Measurements from ENCODE around the gene SKAP1. TPM values are rescaled to one million over a fixed set of nuclear protein-coding genes. Genes with fewer than 3 reads are reported as not detected.

Gene SKAP1
- total and polyA plus RNA-seq, 2 experiments from 2014 or later = 0.27 TPM; not detected in 1

- H3K4me1 Mint-ChIP-seq = peaks cover 25% of the 10 kb centered on the region
- Histone ChIP-seq H3K4me3 (no peak overlapping the region), H3K27me3 (ENCODE audit: insufficient read depth) (no peaks in the 10 kb centered on the region), H2AFZ (no peak overlapping the region), H3F3A (replicated peaks; ENCODE audit: low read depth) (no peaks in the 10 kb centered on the region), H3K27ac (ENCODE audit: low read depth) (no peak overlapping the region), H3K79me2 (replicated peaks; ENCODE audit: insufficient read depth) (no peaks in the 10 kb centered on the region), H3K36me3 (ENCODE audit: insufficient read depth) (no peaks in the 10 kb centered on the region), H4K20me1 (replicated peaks; ENCODE audit: insufficient read depth) (no peaks in the 10 kb centered on the region), H3K4me1 (ENCODE audit: insufficient read depth) (peaks cover 11% of the 10 kb centered on the region; the same call in 1 of the 2 replicates), H3K4me2 (no peak overlapping the region), H3K9me2 (ENCODE audit: insufficient read depth) (no peaks in the 10 kb centered on the region)
- no peak for TF ChIP-seq ZNF462 (CRISPR knock-in tag; IDR thresholded peaks at IDR 0.05)
- no peak for ATAC-seq
- no peak overlapping the region for H3K27ac Mint-ChIP-seq
- no peaks in the 10 kb centered on the region for H3K9me3 Mint-ChIP-seq
- no peak overlapping the region for H3K4me3 Mint-ChIP-seq
- peaks cover 3% of the 10 kb centered on the region for H3K27me3 Mint-ChIP-seq (ENCODE audit: insufficient read depth, low read depth, poor library complexity)
- H3K36me3 Mint-ChIP-seq (ENCODE audit: low read depth) = no peaks in the 10 kb centered on the region
- no peak for DNase-seq (ENCODE audit: low spot score)
Measured at GRCh38 chr17:48258331-48258730, 171.7 kb downstream of the SKAP1 start.

- peaks cover 22% of the 10 kb centered on the region for H3K4me1 Mint-ChIP-seq
- no peaks in the 10 kb centered on the region for H3K36me3 Mint-ChIP-seq (ENCODE audit: low read depth)
- Histone ChIP-seq H3K27ac (ENCODE audit: low read depth) (no peak overlapping the region), H3K36me3 (ENCODE audit: insufficient read depth) (no peaks in the 10 kb centered on the region), H2AFZ (no peak overlapping the region), H4K20me1 (replicated peaks; ENCODE audit: insufficient read depth) (no peaks in the 10 kb centered on the region), H3F3A (replicated peaks; ENCODE audit: low read depth) (no peaks in the 10 kb centered on the region), H3K79me2 (replicated peaks; ENCODE audit: insufficient read depth) (no peaks in the 10 kb centered on the region), H3K4me2 (no peak overlapping the region), H3K4me3 (no peak overlapping the region), H3K9me2 (ENCODE audit: insufficient read depth) (no peaks in the 10 kb centered on the region), H3K27me3 (ENCODE audit: insufficient read depth) (no peaks in the 10 kb centered on the region), H3K4me1 (ENCODE audit: insufficient read depth) (peaks cover 20% of the 10 kb centered on the region)
- DNase-seq (ENCODE audit: low spot score) (no peak), ATAC-seq (no peak)
- H3K27me3 Mint-ChIP-seq (ENCODE audit: insufficient read depth, low read depth, poor library complexity) = peaks cover 4% of the 10 kb centered on the region
- no peaks in the 10 kb centered on the region for H3K9me3 Mint-ChIP-seq
- no peak overlapping the region for H3K4me3 Mint-ChIP-seq
- no peak overlapping the region for H3K27ac Mint-ChIP-seq
- TF ChIP-seq EZH2 (IDR thresholded peaks at IDR 0.05; ENCODE audit: low read depth, unreplicated experiment) = no peak
- TF ChIP-seq STAT1 (IDR thresholded peaks at IDR 0.05; ENCODE audit: unreplicated experiment) = no peak
- no peak for TF ChIP-seq REST (IDR thresholded peaks at IDR 0.05; ENCODE audit: unreplicated experiment)
- TF ChIP-seq ZNF114 (CRISPR knock-in tag; IDR thresholded peaks at IDR 0.05) = no peak
- no peak for TF ChIP-seq ETS1 (IDR thresholded peaks at IDR 0.05)
Measured at GRCh38 chr17:48255759-48256158, 174.3 kb downstream of the SKAP1 start.

All from GM23338 (cell line).